Choroid plexus epithelial cell (primary cell): ENCODE results near the gene LYST.

Experiments
- DNase-seq: peaks from one replicate; pipeline ENCODE4 v3.0.0-alpha.2; 2010; ENCODE audit warnings: low read depth
- H3K4me3 ChIP-seq: 2 replicates; pipeline ENCODE4 v1.5.1; 2011; ENCODE audit warnings: low read depth, mild to moderate bottlenecking, control low read depth, low read length, moderate library complexity
- TF ChIP-seq, protein P1 (sequence below): conservative IDR thresholded peaks from 2 replicates; pipeline ENCODE4 v1.5.1; 2011; ENCODE audit warnings: low read depth, mild to moderate bottlenecking, control low read depth, inconsistent platforms, low read length, moderate library complexity

LYST gene

GRCh38 chr1:235893840-235894239 lies 27.1 kb upstream of the LYST start:
- no peak overlapping the region for H3K4me3 ChIP-seq
- TF ChIP-seq, protein P1, sequence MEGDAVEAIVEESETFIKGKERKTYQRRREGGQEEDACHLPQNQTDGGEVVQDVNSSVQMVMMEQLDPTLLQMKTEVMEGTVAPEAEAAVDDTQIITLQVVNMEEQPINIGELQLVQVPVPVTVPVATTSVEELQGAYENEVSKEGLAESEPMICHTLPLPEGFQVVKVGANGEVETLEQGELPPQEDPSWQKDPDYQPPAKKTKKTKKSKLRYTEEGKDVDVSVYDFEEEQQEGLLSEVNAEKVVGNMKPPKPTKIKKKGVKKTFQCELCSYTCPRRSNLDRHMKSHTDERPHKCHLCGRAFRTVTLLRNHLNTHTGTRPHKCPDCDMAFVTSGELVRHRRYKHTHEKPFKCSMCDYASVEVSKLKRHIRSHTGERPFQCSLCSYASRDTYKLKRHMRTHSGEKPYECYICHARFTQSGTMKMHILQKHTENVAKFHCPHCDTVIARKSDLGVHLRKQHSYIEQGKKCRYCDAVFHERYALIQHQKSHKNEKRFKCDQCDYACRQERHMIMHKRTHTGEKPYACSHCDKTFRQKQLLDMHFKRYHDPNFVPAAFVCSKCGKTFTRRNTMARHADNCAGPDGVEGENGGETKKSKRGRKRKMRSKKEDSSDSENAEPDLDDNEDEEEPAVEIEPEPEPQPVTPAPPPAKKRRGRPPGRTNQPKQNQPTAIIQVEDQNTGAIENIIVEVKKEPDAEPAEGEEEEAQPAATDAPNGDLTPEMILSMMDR = no peak
- no peak for DNase-seq

GRCh38 chr1:235892734-235893413 lies 26.2 kb upstream of the LYST start:
- TF ChIP-seq, protein P1 = no peak
- no peak for DNase-seq
- H3K4me3 ChIP-seq = no peak overlapping the region

- no peak overlapping the region for H3K4me3 ChIP-seq
- no peak for DNase-seq
- TF ChIP-seq, protein P1 = no peak
These were observed 25.5 kb upstream of the LYST start for GRCh38 chr1:235892202-235892601.

DNA sequence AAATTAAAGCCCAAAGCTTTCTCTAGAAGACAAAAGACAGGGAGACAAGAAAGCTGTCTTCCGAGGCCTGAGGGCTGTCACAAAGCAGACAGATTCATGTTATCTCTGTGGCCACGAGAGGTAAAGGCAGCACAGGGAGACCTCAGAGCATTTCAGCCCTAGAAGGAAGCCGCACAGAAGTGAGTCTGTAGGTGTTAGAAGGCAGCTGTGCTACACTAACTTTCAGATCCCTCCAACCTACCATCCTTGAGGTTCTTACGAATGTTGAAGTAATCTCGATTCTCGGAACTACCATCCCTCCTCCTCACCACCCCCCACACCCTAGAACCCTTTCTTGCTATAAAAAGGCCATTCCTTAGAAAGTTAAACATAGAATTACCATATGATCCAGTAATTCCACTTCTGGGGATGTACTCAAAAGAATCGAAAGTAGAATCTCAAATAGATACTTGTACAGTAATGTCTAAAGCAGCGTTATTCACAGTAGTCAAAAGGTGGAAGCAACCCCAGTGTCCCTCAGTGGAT lies 21.5 kb upstream of the LYST start:
- H3K4me3 ChIP-seq = no peak overlapping the region
- DNase-seq = no peak
- TF ChIP-seq, protein P1 = no peak

- TF ChIP-seq, protein P1 = no peak
- no peak overlapping the region for H3K4me3 ChIP-seq
- no peak for DNase-seq
These were observed 21.0 kb upstream of the LYST start for GRCh38 chr1:235887676-235888075.

DNA sequence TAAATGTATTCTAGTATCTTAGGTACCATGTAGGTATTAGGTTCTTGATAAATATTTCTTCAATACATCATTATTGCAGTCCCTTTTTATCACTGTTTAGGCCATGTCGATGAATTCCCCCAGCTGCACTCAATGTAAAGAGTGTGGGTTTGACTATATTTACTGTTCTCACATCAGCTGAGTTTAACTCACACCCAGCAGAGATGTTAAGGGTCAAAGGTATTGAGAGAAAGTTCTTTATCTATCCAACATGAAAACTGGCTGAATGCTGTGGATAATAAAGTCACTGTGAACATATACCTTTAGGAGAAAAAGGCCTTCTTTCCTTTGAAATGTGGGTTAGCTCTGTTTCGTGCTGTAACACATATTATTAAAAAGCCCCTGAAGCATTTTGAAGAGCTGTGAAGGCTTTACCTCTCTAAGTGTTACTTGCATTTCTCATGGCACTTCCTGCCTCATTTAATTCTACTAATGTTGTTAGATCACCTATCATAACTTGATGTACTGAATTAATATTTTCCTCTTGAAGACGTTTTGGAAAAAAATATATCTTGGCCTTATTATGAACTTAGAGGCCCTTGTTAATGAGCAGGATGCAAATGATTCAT lies 19.1 kb upstream of the LYST start:
- no peak for DNase-seq
- no peak overlapping the region for H3K4me3 ChIP-seq
- TF ChIP-seq, protein P1 = no peak
